OCI-LY7 (cell line): Measurements from ENCODE around the gene PCDHA8.

ENCODE experiments used
- EZH2phosphoT487 ChIP-seq: fragments of 200-600 bp; sonication (generic); IDR thresholded peaks from 2 replicates; pipeline ENCODE4 v1.6.1; 2018; ENCODE audit warnings: low read depth, borderline replicate concordance, mild to moderate bottlenecking, mixed run types, antibody characterized with exemption, low read length, moderate library complexity, mixed read lengths
- TF ChIP-seq, protein P1 (sequence below): fragments of 200-600 bp; sonication (generic); conservative IDR thresholded peaks from 2 replicates; pipeline ENCODE4 v1.5.1; 2014; ENCODE audit warnings: mild to moderate bottlenecking, antibody characterized with exemption, low read length, moderate library complexity, mixed read lengths

- TF ChIP-seq, protein P1, sequence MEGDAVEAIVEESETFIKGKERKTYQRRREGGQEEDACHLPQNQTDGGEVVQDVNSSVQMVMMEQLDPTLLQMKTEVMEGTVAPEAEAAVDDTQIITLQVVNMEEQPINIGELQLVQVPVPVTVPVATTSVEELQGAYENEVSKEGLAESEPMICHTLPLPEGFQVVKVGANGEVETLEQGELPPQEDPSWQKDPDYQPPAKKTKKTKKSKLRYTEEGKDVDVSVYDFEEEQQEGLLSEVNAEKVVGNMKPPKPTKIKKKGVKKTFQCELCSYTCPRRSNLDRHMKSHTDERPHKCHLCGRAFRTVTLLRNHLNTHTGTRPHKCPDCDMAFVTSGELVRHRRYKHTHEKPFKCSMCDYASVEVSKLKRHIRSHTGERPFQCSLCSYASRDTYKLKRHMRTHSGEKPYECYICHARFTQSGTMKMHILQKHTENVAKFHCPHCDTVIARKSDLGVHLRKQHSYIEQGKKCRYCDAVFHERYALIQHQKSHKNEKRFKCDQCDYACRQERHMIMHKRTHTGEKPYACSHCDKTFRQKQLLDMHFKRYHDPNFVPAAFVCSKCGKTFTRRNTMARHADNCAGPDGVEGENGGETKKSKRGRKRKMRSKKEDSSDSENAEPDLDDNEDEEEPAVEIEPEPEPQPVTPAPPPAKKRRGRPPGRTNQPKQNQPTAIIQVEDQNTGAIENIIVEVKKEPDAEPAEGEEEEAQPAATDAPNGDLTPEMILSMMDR = no peak
- no peak for TF ChIP-seq EZH2phosphoT487
These were observed 16.9 kb downstream of the PCDHA8 start for GRCh38 chr5:140857987-140858240.
